ENCODE results near the gene MBOAT1. TPM values are rescaled to one million over a fixed set of nuclear protein-coding genes. Genes with fewer than 3 reads are reported as not detected.

MBOAT1 gene
- polyA plus RNA-seq, 1 donor (not counting 4 experiments of a cell fraction or from before 2014, with no cell fraction given) = 4.9 TPM

DNA sequence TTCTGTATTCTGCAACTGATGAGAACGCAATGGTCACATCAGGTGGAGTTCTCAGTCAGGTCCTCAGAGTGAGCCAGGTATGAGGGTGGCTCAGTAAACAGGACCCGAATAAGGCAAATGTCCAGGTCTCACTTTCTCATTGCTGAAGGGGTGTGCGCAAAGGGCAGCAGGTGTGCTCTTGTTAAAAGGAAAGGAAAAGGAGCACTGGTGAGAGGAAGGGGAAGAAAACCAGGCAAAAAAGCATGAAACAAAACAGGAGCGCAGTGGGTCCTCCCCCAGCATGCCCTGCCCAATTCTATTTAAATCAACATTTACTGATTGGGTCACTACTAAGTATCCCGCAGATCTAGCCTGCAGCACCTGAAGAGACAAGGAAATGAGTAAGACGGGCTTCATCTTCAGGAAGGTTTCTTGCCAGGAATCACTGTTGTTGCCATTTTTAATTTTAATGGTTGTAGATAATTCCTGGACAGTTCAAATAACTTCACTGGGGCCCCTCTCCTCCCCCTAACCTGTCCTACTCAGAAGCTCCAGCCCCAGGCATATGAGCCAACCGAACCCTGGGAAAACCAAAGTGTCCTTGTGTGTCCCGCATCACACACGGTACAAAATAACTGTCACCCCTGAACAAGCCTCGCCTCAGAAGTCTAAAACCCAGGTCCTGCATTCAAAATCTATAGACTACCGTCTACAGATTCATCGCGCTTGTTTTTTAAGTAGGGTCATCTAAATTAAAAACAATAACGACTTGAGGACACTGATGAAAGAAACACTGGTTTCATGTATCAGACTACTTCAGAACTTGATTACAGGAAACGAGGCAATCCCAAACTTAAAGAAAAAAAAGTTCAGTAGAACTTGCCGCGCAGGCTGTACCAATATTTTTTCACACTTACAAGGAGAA, 980 bp downstream of the MBOAT1 start:
- no peaks in the 10 kb centered on the region for H3K27me3 ChIP-seq (ENCODE audit: control insufficient read depth, extremely low read depth, insufficient read depth, low read length)
- H3K4me3 ChIP-seq (ENCODE audit: control insufficient read depth in 2 of 3, extremely low read depth in 1 of 3, insufficient read depth in 2 of 3, low read depth in 1 of 3, low read length in 3 of 3) = peak overlapping the region; percentile 71 to 87 (median 78)
- H3K4me2 ChIP-seq (ENCODE audit: control insufficient read depth, extremely low read depth, insufficient read depth, low read depth, low read length) = peak overlapping the region; percentile 99
- H3K9me3 ChIP-seq (ENCODE audit: control insufficient read depth, low read depth, low read length) = no peaks in the 10 kb centered on the region
- no peaks in the 10 kb centered on the region for H3K36me3 ChIP-seq (ENCODE audit: control insufficient read depth in 2 of 2, extremely low read depth in 1 of 2, insufficient read depth in 2 of 2, low read length in 2 of 2)
- peaks cover 27% of the 10 kb centered on the region for H3K4me1 ChIP-seq (ENCODE audit: control insufficient read depth, extremely low read depth, insufficient read depth, low read length)
- peak overlapping the region; percentile 94 for H2AFZ ChIP-seq (ENCODE audit: control insufficient read depth, low read length)
- peak overlapping the region; percentile 94 for H3K27ac ChIP-seq (ENCODE audit: control insufficient read depth, insufficient read depth, low read length)
- no peaks in the 10 kb centered on the region for H3K9me1 ChIP-seq (ENCODE audit: control insufficient read depth, extremely low read depth, insufficient read depth, low read length)
- peaks cover 27% of the 10 kb centered on the region for H3K79me2 ChIP-seq (ENCODE audit: control insufficient read depth, insufficient read depth, low read length)
- dilution Hi-C loops (cut with MboI; ENCODE audit: extremely low pct_ligation_motif_present, low sequenced_read_pairs) = no loop called here
- no peaks in the 10 kb centered on the region for H4K20me1 ChIP-seq (ENCODE audit: control insufficient read depth, extremely low read depth, insufficient read depth, low read length)
- peak overlapping the region; percentile 88 for H3K9ac ChIP-seq (ENCODE audit: control insufficient read depth, extremely low read depth, insufficient read depth, low read length)
- TF ChIP-seq, protein P1, sequence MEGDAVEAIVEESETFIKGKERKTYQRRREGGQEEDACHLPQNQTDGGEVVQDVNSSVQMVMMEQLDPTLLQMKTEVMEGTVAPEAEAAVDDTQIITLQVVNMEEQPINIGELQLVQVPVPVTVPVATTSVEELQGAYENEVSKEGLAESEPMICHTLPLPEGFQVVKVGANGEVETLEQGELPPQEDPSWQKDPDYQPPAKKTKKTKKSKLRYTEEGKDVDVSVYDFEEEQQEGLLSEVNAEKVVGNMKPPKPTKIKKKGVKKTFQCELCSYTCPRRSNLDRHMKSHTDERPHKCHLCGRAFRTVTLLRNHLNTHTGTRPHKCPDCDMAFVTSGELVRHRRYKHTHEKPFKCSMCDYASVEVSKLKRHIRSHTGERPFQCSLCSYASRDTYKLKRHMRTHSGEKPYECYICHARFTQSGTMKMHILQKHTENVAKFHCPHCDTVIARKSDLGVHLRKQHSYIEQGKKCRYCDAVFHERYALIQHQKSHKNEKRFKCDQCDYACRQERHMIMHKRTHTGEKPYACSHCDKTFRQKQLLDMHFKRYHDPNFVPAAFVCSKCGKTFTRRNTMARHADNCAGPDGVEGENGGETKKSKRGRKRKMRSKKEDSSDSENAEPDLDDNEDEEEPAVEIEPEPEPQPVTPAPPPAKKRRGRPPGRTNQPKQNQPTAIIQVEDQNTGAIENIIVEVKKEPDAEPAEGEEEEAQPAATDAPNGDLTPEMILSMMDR (optimal IDR thresholded peaks at IDR 0.05 in 1 of 3, IDR thresholded peaks at IDR 0.05 in 1 of 3, conservative IDR thresholded peaks at IDR 0.05 in 1 of 3; ENCODE audit: extremely low read depth in 1 of 3, insufficient read depth in 2 of 3, low read length in 3 of 3) = no peak
- no peak for TF ChIP-seq EZH2 (IDR thresholded peaks at IDR 0.05; ENCODE audit: low read length)
- DNase-seq (ENCODE audit: low read depth, low spot score) (peak; percentile 17), FAIRE-seq (peak; percentile 69)

DNA sequence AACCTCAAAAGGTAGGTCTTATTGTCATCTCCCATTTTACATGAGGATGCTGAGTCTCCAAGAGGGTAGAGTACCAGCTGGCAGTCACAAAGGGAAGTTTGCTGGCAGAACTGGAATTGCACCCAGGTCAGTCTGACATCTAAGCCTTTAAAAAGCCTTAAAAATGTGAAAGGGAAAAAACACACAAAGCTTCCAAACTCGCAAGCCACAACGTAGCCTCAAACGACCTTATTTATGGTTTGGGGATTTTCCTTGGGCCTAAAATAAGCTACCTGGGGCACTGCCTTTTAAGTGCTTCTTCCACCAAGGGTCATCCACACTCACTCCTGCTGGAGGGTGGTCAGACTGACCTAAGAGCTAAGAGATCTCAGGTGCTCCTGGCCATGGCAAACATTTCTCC, 2.1 kb downstream of the MBOAT1 start:
- Histone ChIP-seq H3K9me1 (ENCODE audit: control insufficient read depth, extremely low read depth, insufficient read depth, low read length) (no peaks in the 10 kb centered on the region), H2AFZ (ENCODE audit: control insufficient read depth, low read length) (peak overlapping the region; percentile 30), H3K4me3 (ENCODE audit: control insufficient read depth in 2 of 3, extremely low read depth in 1 of 3, insufficient read depth in 2 of 3, low read depth in 1 of 3, low read length in 3 of 3) (peak overlapping the region in 1 of 3 experiments; percentile 17), H3K27ac (ENCODE audit: control insufficient read depth, insufficient read depth, low read length) (peak overlapping the region; percentile 94), H3K4me1 (ENCODE audit: control insufficient read depth, extremely low read depth, insufficient read depth, low read length) (peaks cover 27% of the 10 kb centered on the region), H3K9ac (ENCODE audit: control insufficient read depth, extremely low read depth, insufficient read depth, low read length) (peak overlapping the region; percentile 18), H3K27me3 (ENCODE audit: control insufficient read depth, extremely low read depth, insufficient read depth, low read length) (no peaks in the 10 kb centered on the region), H3K36me3 (ENCODE audit: control insufficient read depth in 2 of 2, extremely low read depth in 1 of 2, insufficient read depth in 2 of 2, low read length in 2 of 2) (no peaks in the 10 kb centered on the region), H3K4me2 (ENCODE audit: control insufficient read depth, extremely low read depth, insufficient read depth, low read depth, low read length) (peak overlapping the region; percentile 99), H3K9me3 (ENCODE audit: control insufficient read depth, low read depth, low read length) (no peaks in the 10 kb centered on the region), H4K20me1 (ENCODE audit: control insufficient read depth, extremely low read depth, insufficient read depth, low read length) (no peaks in the 10 kb centered on the region), H3K79me2 (ENCODE audit: control insufficient read depth, insufficient read depth, low read length) (peaks cover 36% of the 10 kb centered on the region)
- no peak for DNase-seq (ENCODE audit: low read depth, low spot score)
- dilution Hi-C loops (cut with MboI; ENCODE audit: extremely low pct_ligation_motif_present, low sequenced_read_pairs) = no loop called here
- FAIRE-seq = no peak
- TF ChIP-seq, protein P1 (optimal IDR thresholded peaks at IDR 0.05 in 1 of 3, IDR thresholded peaks at IDR 0.05 in 1 of 3, conservative IDR thresholded peaks at IDR 0.05 in 1 of 3; ENCODE audit: extremely low read depth in 1 of 3, insufficient read depth in 2 of 3, low read length in 3 of 3) = no peak
- TF ChIP-seq EZH2 (IDR thresholded peaks at IDR 0.05; ENCODE audit: low read length) = no peak
